NCI-H2196 (cell line): ENCODE measurements around the gene ELK3.
"Not testable (repeated sequence)": the region's sequence is repeated elsewhere in the genome, so short reads cannot be mapped to it uniquely, and the experiment has no call there.

Experiments used
- DNase-seq: peaks from one replicate; lab custom pipeline; 2025; ENCODE audit not compliant: unreplicated experiment; lab: John Stamatoyannopoulos, UW

ELK3 gene

GRCh38 chr12:96302687-96303310 is 108.6 kb downstream of the ELK3 start:
- no peak for DNase-seq

DNA sequence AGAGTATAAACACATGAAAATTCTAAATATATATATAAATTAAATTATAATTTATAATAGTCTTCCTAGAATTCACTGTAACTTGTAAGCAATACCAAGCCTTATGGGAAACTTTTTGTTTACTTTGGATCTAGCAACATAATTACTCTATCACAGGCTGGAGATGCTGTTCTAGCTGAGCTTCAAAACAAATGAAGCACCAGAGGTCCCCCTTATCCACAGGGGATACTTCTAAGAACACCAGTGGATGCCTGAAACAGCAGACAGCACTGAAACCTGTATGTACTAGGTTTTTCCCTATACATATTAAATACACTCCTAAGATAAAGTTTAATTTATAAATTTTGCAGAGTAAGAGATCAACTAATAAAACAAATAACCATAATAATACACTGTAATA is 109.5 kb downstream of the ELK3 start:
- DNase-seq = no peak

DNA sequence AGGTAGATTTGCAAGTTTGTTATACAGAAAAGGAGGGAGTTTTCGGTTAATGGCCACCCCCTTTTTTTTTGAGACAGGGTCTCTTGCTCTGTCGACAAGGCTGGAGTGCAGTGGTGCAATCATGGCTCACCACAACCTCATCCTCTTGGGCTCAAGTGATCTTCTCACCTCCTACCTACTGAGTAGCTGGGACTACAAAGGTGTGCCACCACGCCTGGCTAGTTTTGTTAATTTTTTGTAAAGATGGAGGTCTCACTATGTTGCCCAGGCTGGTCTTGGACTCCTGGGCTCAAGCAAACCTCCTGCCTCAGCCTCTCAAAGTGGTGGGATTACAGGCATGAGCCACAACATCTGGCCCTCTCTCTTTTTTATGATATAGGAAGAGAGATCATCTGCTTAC is 111.5 kb downstream of the ELK3 start:
- no peak for DNase-seq

- DNase-seq = no peak
Observed at GRCh38 chr12:96308881-96309280, 114.7 kb downstream of the ELK3 start.

DNA sequence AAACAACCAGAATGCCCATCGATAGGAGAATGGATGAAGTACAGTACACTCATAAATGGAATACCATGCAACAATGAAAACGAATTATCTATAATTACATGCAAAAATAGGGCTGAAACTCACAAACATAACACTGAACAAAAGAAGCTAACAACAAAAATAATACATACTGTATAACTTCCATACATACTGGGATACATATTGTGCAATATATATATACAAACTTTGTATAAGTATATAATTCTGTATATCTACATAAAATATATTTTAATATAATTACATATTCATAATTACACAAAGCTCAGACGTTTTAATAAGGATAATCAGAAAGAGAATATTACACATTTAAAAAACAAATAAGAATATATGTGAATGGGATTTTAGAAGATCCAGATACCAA is 115.9 kb downstream of the ELK3 start:
- no peak for DNase-seq

DNA sequence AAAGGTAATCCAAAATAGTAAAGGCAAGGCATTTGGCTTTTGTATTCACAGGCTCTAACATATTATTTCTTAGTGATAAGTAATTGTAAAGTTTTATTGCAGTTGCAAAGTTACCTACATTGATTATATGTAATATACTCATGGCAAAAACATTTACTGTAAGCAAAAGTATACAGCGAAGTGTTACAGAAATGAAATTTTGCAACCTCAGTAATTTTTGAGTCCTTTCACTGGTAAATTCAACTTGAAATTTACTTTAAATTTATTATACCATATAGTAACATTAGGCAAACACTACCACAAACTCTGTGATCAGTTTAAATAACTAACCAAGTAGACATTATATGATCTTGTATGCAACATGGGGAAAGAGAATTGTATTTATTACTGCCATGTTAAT is 117.0 kb downstream of the ELK3 start:
- DNase-seq = no peak

DNA sequence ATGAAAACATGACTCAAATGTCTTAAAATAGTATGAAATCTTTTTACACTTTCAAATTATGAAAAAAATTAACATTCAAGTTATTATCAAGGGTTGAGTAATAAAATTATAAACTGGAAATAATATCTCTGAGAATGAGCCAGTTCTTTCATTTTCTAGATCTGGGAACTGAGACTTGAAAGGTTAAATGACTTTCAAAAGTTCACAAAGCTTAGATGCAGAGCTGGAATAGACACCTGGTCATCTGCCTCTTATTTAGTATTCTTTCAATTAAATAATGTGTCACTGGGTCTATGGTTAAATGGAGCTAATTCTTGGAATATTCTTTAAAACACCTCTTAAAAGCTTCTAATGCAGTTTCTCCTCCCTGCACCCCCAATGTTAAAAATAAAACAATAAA is 119.4 kb downstream of the ELK3 start:
- DNase-seq = no peak

- no peak for DNase-seq
Observed at GRCh38 chr12:96314723-96315122, 120.5 kb downstream of the ELK3 start.

DNA sequence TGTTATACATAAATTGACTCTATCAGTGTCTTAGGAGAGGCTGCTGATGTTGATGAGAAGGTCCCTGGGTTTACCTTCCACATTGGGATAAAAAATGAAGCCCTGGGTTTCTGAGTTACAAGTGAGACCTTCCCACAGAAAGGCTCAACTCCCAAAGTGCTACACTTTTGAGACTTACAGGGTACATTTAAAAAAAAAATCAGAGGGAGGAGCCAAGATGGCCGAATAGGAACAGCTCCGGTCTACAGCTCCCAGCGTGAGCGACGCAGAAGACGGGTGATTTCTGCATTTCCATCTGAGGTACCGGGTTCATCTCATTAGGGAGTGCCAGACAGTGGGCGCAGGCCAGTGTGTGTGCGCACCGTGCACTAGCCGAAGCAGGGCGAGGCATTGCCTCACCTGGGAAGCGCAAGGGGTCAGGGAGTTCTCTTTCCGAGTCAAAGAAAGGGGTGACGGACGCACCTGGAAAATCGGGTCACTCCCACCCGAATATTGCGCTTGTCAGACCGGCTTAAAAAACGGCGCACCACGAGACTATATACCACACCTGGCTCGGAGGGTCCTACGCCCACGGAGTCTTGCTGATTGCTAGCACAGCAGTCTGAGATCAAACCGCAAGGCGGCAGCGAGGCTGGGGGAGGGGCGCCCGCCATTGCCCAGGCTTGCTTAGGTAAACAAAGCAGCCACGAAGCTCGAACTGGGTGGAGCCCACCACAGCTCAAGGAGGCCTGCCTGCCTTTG is 121.7 kb downstream of the ELK3 start:
- not testable (repeated sequence) for DNase-seq

GRCh38 chr12:96317801-96318200 is 123.6 kb downstream of the ELK3 start:
- not testable (repeated sequence) for DNase-seq
